DMS153 (cell line): ENCODE data around the gene ZNF530.

Source experiments
- DNase-seq: peaks from one replicate; lab custom pipeline; 2025; lab: John Stamatoyannopoulos, UW

Gene ZNF530

DNA sequence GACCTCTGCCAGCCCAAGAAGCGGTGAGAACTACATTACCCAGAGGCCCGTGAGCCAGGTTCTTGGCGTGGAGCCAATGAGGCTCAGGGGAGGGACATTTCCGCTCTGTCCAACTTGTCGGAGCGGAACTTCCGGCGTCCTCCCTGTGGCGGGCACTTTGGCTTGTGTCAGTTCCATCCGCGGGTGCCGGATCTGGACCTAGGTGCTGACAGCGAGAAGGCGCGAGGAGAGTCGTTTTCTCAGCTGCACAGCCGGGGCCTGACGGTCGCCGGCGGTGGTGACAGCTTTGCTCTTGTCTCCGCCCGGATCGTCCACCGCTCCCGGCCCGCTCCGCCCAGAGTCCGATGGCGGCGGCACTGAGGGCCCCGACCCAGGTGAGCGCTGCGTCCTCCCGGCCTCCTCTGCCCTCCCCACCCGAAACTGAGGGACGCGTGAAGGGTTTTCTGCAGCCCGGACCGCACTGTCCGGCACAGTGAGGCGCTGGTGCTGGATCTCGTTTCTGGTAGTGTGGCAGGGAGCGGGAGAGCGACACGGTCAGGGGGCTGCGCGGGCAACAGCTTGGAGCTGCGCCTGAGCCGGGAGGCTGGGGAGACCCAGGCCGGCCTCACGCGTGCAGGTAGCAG is at the start of gene ZNF530:
ZNF530 (plus strand) TSS at position 125 of the 623 bp plus-strand sequence. CDS start 4,461 bp downstream, outside the sequence.
- peak; percentile 78 for DNase-seq

DNA sequence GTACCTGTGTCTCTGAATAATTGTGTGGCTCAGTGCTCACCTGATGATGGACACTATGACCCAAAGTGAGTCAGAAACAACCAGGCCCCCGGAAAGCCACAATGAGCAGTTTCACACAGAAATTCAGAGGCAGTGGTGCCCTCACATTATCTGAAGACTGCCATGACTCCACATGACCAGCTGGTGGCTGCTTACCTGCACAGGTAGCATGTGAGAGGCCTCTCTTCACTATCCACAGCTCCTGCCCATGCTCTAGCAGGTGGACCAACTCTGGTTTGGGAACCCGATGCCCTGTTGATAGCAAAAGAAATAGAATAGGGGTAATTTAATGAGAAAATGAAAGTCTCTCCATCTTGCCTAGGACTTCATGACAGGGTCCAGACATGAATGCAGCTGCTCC is 47.3 kb upstream of the ZNF530 start:
- DNase-seq = no peak

DNA sequence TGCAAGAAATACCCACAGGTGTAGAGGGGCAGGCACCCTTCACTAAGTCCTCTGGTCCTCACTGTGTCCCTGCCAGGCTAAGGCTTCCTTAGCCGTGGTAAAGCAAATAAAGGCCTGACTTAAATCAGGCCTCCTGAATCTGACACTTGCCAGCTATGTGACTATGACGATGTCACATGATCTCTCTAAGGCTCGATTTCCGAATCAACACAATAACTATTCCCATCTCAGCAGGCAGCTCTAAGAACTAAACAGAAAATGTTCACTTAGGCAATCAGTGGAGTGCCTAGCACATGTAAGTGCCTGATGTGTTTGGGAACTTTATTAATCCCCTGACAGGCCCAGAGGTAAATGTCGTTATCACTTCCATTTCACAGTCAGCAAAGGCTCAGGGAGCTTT is 42.0 kb upstream of the ZNF530 start:
- no peak for DNase-seq

DNA sequence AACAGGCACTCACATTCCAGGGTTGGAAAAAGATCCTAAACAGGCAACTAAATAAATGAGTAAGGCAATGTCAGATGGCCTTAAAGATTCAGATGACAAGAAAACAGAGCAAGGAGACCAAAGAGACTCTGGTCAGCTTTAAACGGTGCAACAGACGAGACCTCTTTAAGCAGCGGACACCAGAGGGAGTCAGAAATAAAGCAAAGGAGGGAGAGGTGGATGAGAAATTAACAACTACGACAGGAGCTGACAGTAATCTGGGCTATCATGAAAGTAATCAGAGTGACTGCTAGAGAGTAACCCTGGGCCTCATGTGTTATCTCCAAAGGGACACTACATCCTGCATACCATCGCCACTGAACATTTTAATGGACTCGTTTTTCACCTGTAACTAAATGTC is 41.2 kb upstream of the ZNF530 start:
- DNase-seq = no peak

DNA sequence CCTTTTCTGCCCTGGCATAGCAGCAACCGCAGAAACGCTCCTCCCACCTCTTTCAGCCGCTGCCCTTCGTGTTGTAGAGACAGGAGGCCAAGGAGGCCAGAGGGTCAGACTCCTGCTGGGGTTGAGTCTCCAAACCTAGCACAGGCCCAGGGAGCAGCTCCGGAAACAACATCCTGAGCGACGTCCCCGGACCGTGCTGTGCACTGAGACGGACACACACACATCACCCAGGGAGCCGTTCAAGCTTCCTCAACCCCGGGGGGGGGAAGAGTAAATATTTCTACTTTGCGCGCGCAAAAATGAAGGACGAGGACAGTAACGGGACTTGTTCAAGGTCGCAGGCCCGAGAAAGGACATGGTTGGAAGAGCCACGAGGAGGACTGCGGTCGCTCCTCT is 40.7 kb upstream of the ZNF530 start:
- DNase-seq = no peak

DNA sequence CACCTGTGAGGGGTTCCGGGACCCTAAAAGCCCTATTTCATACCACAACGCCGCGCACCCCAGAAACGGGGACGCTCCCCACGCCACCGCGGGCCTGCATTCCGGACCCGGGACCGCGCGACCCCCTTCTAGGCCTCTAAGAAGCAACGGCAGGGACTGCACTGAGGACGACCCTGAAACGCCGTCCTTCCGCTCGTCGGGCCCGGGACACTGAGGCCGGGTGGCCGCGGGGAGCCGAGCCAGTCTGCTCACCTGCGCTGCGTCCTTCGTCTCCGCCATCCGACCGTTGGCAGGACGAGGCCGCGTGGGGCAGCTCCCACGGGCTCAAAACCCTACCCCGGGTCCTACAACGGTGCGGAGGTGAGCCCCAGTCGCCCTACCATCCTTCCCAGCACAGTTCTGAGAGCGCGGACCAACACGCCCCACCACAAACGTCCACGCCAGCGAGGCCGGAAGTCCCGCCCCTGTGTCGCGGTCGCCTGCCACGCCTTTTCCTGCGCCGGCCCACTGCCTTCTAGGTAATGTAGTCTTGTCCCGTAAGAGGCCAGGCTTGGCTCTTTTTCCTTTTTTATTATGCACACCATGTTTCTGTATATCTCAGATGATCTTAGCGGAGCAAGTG is 40.2 kb upstream of the ZNF530 start, which contains the start of gene ZNF550:
ZNF550 (minus strand) TSS at position 460 of the 622 bp plus-strand sequence; CDS start at position 279, 181 bp downstream.
- DNase-seq = peak; percentile 65

DNA sequence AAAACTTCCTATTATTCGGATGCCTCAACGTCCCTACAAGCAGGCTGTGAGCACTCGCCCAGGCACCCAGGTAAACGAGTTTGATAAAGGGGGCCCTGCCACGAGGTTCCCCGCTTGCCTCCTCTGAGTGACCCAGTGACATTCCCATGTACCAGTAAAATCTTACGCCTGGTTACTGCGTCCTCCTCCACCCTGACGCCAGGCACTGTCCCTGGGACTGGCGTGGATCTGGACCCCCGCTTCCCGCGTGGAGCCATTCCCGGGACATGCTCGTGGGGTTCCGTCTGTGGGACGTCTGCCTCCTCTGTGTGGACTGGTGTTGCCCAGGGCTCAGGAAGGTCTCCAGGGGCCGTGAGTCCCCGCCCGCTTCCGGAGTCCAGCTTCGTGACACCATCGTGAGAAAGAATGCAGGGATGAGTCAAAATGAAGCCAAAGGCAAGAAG is 39.6 kb upstream of the ZNF530 start:
- no peak for DNase-seq

DNA sequence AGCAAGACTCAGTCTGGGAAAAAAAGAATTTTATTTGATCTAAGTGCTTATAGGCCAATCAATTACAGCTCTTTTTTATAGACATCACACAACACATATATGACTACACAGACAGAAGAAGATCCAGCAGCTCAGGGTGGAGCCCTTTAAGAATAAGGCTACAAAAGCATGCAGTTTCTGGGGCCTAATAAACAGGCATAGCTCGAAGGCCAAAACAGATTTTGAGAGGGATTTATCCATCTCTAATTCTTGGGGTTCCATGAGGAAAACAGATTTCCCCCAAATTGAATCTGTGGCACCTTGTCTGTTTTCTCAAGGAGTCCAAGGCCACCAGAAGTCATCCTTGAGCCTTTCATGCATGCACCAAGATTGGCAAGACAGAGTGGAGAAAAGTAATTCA is 36.1 kb upstream of the ZNF530 start:
- DNase-seq = no peak

DNA sequence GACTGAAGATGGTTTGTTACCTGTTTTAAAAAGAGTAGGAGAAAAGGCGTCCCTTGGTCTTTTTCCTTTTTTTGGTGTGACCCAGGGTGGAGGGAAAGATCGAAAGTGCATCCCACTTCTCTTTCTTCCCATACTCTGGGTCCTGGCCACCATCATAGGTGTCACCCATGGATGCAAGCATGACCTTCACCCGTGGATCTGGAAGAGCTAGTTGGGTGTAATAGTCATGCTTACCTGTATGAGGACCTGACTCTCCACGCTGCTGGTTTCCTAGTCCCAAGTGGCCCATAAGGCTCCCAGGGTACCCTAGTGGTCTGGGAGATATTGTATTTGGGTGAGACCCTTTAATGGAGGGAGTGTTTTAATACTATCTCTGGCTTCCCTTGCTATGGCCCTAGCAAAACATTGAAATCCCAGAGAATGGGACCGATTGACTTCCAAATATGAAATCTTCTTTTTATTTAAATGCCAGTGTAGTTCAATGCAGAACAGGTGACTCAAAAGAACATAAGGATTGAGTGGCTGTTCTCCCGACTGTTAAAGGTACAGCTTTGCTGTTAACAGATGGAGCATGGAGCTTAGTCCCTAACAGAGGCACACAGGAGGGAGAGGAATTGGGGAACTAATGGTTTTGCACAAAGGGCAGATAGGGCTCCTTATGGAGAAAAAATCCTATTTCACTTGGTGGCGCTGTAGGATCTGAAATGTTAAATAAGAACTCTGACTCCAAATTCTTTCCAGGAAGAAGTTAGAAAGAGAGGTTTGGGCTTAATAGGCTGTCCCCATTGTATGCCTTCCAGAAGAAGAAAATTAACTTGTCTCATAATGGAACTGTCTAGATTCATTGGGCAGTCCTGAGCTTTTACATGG is 33.1 kb upstream of the ZNF530 start:
- no peak for DNase-seq

DNA sequence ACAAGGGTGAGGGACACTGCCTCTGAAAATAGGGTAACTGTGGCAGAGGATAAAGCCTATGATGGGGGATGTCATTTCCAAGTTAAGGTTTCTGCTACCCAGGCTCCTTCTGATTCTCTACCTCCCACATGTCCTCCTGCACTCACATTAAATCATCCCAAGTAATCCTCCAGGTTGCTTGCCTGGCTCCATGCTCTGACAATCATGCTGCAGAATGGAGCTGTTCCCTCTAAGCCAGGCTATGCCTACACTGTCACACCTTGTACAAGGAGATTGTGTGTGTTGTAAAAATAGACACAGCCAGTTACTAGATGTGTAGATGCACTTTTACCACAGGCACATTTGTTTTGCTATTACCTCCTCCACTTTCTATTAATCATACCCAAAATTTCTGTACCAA is 29.0 kb upstream of the ZNF530 start:
- DNase-seq = no peak

DNA sequence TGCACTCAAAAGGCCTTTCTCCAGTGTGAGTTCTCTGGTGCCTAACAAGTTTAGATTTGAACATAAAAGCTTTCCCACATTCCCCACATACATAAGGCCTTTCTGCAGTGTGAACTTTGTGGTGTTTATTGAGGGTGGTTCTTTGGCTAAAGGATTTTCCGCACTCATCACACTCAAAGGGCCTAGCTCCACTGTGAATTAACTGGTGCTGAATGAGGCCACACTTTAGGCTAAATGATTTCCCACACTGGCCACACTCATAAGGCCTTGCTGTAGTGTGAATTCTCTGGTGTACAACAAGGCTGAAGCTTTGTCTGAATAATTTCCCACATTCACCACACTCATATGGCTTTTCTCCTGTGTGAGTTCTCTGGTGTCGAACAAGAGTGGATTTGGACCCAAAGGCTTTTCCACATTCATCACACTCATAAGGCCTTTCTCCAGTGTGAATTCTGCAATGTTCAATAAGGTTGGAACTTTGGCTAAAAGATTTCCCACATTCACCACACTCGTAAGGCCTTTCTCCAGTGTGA is 27.2 kb upstream of the ZNF530 start:
- no peak for DNase-seq

DNA sequence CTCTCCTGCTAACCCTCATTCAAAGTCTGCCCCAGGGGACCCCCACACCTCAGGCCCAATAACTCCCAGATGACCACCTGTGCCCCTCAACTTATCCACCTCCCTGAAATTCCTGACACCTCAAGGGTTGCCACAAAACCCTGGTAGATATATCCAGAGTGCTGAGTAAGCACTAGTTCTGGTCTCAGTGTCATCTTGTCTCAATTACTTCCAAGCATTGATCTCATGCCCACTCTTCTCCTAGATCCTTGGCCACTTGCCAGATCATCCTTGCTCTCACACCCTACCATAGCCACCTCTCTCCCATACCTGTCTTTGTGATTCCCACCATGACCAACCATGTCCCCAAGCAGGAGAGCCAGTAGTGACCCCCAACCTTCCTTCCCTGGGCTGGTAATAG is 23.0 kb upstream of the ZNF530 start:
- no peak for DNase-seq

DNA sequence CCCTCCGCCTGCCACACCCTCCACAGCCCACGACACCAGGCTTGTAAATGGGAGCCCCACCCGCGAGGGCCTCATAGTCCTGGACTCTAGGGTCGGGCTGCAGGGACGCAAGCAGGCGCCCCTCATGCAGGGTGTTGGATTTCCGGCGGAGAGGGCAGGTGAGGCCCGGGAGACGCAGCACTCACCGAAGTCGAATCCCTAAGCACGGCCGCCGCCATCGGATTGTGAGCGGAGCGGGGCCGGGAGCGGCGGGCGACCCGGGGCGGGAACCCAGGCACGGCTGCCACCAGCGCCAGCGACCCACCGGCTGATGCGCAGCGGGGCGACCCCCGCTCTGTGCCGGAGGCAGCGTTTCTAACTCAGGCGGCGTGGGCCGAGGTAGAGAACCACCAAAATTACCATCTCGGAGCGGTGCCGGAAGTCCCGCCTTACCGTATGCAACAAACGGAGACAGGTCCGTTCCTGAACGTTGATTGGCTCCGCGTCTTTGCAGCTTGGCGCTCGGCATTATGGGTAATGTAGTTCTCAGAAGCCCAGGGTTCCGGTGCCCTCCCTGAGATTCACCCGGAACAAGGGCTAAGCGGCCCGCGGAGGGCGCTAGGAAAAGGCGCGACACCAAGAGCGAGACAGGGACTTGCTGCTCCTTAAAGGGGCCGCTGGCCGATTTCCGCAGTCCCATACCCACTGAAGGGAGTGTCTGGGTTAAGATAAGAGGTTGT is 21.0 kb upstream of the ZNF530 start, which contains the start of gene ZNF416:
ZNF416 (minus strand) TSS at position 425 of the 719 bp plus-strand sequence; CDS start at position 218, 207 bp downstream.
- peak; percentile 97 for DNase-seq

DNA sequence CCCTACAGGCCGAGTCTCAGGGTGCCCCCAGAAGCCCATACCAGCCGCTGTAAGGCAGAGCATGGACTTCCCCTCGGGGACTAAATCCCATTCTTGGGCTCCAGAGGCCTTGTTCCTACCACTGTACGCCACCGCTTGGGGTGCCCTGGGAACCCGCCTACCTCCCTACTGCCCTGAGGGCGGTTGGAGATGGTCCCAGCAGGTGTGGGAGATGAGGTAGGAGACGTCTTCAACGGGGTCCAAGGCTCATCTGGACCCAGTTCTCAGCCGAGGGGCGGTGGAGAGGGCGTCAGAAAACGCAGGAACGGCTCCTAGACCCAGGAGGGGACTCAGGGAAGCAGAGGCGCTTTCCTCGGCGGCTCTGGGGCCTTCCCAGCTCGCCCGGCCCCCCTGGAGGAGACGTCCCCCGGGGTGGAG is 16.6 kb upstream of the ZNF530 start:
- DNase-seq = no peak

DNA sequence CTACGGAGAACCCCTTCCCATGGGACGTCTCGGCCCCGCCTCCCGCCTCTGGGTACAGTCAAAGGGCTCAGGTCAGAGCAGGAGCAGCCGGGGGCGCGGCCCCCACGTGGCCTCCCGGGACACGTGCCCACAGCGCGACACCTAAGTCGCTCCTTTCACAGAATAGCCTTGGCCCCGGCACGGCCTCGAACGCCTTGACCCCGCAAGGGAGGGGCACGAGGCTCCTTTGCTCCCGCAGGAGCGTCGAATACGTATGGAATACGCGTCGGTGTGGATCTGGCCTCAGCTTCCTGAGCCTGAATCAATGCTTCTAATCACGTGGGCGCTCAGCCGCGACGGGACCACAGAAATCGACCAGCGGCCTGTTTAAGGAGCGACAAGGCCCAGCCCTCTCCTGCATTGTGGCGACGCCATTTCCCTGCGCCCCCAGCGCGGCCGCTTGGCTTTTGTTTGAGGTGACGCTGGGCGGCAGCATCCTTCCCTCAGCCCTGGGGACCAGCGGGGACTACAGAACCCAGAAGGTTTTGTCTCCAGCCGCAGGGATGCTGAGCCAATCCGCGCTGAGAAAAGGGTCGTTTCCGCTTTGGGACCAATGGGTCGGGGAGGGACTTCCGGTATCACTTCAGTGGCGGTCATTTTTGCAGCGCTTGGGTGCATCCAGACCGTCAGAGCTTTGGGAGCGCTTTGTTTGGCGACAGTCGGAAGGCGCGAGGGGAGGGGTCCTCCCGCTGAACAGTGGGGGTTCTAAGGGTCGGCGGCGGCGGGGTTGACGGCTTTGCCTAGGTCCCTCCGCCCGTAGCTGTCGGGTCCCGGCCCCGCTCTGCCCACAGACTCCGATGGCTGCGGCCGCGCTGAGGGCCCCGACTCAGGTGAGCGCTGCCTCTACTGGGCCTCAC is 15.9 kb upstream of the ZNF530 start, which contains the start of gene ZIK1:
ZIK1 (plus strand) TSS at position 625 of the 896 bp plus-strand sequence; CDS start at position 837, 212 bp downstream.
- DNase-seq = peak; percentile 68

DNA sequence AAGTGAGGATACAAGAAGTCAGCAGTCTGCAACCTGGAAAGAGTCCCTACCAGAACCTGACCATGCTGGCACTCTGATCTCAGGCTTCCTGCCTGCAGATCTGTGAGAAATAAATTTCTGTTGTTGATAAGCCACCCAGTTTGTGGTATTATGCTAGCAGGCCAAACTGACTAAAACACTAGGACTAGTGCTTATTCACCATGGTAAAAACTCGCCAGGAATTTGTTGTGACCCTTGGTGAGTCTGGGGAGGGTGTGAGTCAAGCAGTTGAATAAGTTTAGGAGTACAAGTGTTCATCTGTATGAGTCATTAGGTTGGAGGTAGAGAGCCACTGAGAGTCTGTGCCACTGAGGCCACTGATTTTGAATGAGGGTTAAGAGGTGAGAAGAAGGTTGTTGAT is 12.2 kb upstream of the ZNF530 start:
- DNase-seq = no peak

DNA sequence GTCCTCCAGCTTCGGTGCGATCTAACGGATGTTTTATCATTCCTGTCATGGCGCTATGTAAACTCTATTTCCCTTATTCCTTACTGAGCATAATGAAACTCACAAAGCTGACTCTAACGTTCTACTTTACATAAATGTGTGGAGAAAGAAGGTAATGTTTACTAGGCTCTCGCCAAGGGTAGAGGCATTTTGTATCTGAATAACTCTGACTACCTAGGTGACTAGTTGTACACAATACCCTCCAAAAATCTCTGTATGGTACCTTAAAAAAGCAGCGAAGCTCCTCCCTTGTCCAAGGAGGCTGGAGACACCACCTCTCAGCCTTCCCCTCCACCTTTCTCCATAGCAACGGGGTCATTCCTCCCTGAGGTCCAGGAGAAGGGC is 316 bp upstream of the ZNF530 start:
- no peak for DNase-seq

DNA sequence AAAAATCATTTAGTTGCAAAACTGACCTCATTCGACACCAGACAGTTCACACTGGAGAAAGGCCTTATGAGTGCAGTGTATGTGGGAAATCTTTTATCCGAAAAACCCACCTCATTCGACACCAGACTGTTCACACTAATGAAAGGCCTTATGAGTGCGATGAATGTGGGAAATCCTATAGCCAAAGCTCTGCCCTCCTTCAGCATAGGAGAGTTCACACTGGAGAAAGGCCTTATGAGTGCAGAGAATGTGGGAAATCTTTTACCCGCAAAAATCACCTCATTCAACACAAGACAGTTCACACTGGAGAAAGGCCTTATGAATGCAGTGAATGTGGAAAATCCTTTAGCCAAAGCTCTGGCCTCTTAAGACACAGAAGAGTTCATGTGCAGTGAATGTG is 7.2 kb downstream of the ZNF530 start:
- DNase-seq = no peak

DNA sequence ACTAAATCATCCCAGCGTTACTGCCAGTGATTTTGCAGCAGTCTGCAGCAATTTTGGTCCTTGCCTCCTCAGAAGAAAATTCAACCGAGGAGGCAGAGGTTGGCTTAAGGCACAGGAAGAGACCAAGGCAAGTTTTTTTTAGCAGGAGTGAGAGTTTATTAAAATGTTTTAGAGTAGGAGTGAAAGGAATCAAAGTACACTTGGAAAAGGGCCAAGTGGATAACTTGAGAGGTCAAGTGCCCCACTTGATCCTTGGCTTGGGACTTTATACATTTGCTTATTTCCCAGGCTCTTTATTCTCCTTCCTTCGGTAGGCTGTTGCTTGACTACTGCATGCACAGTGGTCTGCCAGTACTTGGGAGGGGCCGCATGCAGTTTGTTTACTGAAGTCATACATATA is 11.4 kb downstream of the ZNF530 start:
- DNase-seq = no peak

DNA sequence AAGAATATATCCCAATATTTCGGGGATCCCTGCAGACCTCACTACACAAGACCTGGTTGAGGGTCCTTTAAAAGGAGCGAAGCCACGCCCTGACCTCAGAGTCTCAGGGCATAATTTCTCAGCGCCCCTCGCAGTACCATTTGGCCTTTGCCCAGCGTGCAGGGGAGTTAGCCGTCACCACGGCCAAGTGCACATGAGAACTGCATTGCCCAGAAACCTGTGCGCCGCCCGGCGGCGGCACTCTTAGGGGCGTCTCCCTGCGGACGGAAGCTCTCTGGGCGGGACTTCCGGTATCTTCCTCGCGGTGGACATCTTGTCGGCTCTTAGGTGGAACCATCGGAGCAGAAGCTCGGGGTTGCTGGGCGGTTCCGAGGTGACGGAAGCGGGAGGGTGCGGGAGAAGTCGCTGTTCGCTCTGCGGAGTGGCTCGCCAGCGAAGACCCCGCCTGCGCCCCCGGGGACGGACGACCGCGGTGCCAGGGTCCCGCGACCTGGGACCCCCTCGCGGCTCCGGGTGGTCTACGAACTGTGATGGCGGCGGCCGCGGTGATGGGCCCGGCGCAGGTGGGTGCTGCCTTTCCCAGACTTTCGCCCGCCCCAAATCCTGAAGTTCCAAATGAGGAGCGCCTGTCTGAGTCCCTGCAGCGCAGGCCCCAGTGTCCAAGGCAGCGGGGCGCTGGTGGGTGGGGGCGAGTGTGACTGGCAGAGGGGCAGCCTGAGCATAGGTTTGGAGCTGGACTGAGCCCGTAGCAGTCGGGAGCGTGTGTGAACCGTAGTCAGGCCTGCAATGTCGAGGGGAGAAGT is 14.5 kb downstream of the ZNF530 start, which contains the start of gene ZNF134:
ZNF134 (plus strand) TSS at position 302 of the 803 bp plus-strand sequence. CDS start 5,227 bp downstream, outside the sequence.
- peak; percentile 63 for DNase-seq
